ENCODE measurements around the gene INHBE.

- TF ChIP-seq POLR2AphosphoS5 (IDR thresholded peaks at IDR 0.05) (no peak), REST (IDR thresholded peaks at IDR 0.05; ENCODE audit: borderline replicate concordance) (no peak), CTCF (IDR thresholded peaks at IDR 0.05; ENCODE audit: poor library complexity, severe bottlenecking) (no peak), SMC3 (conservative IDR thresholded peaks at IDR 0.05; ENCODE audit: poor library complexity) (no peak), EP300 (conservative IDR thresholded peaks at IDR 0.05; ENCODE audit: poor library complexity, severe bottlenecking) (no peak), TAF1 (IDR thresholded peaks at IDR 0.05; ENCODE audit: low read depth) (no peak), EZH2 (IDR thresholded peaks at IDR 0.05; ENCODE audit: borderline replicate concordance, insufficient read depth, low read length, poor library complexity, severe bottlenecking) (no peak), RAD21 (conservative IDR thresholded peaks at IDR 0.05) (no peak)
Observed at GRCh38 chr12:57461917-57462250, 6.8 kb downstream of the INHBE start.

Data from neural cell (in vitro differentiated cells).